ENCODE data around the gene KRTAP13-1.

Gene KRTAP13-1

DNA sequence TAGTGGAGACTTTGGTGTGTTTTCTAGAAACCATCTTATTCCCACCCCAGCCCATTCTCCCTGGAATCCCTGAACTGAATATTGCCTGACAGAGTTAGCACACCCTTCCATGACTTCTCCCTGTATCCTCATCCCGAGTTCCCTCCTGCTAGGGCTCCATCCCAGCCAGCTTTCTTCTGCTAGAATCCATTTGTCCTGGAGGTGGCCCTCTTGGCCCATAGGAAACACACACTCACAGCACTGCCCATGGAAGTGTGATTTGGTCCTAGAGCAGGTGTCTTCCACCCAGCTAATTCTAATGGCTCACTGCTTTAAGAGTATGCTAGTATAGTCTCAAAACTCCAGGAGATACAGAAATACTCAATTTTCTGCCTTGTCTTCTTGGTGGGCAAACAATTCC lies 48.4 kb downstream of the KRTAP13-1 start:
- H3K79me2 ChIP-seq (ENCODE audit: insufficient read depth, low read length): no peaks in the 10 kb centered on the region
- no peaks in the 10 kb centered on the region for H4K20me1 ChIP-seq (ENCODE audit: insufficient read depth, low read length, poor library complexity, severe bottlenecking)
- H3F3A ChIP-seq (ENCODE audit: low read depth): no peaks in the 10 kb centered on the region
- H3K9me2 ChIP-seq (replicated peaks; ENCODE audit: low read depth, low read length): no peaks in the 10 kb centered on the region
- no peaks in the 10 kb centered on the region for H3K27me3 ChIP-seq (ENCODE audit: insufficient read depth, low read length, poor library complexity, severe bottlenecking)
- no peaks in the 10 kb centered on the region for H3K36me3 ChIP-seq (ENCODE audit: insufficient read depth, low read length)
- no peak overlapping the region for H3K4me3 ChIP-seq (ENCODE audit: low read length, poor library complexity, severe bottlenecking)
- no peak overlapping the region for H3K9ac ChIP-seq (ENCODE audit: low read depth, low read length, poor library complexity, severe bottlenecking)
- H2AFZ ChIP-seq (ENCODE audit: low read length): no peak overlapping the region
- no peak overlapping the region for H3K4me2 ChIP-seq (ENCODE audit: low read depth, low read length, poor library complexity, severe bottlenecking)
- H3K4me1 ChIP-seq (ENCODE audit: insufficient read depth, low read length, poor library complexity, severe bottlenecking): no peaks in the 10 kb centered on the region
- no peaks in the 10 kb centered on the region for H3K9me3 ChIP-seq (ENCODE audit: insufficient read depth, low read depth, low read length)
- TF ChIP-seq, protein P1, sequence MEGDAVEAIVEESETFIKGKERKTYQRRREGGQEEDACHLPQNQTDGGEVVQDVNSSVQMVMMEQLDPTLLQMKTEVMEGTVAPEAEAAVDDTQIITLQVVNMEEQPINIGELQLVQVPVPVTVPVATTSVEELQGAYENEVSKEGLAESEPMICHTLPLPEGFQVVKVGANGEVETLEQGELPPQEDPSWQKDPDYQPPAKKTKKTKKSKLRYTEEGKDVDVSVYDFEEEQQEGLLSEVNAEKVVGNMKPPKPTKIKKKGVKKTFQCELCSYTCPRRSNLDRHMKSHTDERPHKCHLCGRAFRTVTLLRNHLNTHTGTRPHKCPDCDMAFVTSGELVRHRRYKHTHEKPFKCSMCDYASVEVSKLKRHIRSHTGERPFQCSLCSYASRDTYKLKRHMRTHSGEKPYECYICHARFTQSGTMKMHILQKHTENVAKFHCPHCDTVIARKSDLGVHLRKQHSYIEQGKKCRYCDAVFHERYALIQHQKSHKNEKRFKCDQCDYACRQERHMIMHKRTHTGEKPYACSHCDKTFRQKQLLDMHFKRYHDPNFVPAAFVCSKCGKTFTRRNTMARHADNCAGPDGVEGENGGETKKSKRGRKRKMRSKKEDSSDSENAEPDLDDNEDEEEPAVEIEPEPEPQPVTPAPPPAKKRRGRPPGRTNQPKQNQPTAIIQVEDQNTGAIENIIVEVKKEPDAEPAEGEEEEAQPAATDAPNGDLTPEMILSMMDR (conservative IDR thresholded peaks at IDR 0.05; ENCODE audit: low read length): no peak
- no peak for TF ChIP-seq EZH2phosphoT487 (IDR thresholded peaks at IDR 0.05; ENCODE audit: borderline replicate concordance)

All from Loucy (cell line).